Activated B cell treated with CpG ODN at 0.5 μM for 24 hours (primary cell): ENCODE results near the gene FAM24B. TPM values are rescaled to one million over a fixed set of nuclear protein-coding genes. Genes with fewer than 3 reads are reported as not detected.
"Not testable (repeated sequence)": the region's sequence is repeated elsewhere in the genome, so short reads cannot be mapped to it uniquely, and the experiment has no call there.

Experiments used
- ATAC-seq: fragments of 200-7000 bp; cut with Tn5 transposase; one replicate; pipeline ENCODE4 v1.10.0; 2021; ENCODE audit warnings: low read depth, mild to moderate bottlenecking, moderate library complexity
- CTCF ChIA-PET: fragments of 350-600 bp; sonication (Branson Sonifier 250); formaldehyde crosslinking; loops from one replicate; lab custom pipeline; 2021; ENCODE audit warnings: antibody characterized with exemption; lab: Charles Lee
- POLR2A ChIA-PET: fragments of 350-600 bp; sonication (Branson Sonifier 250); formaldehyde crosslinking; loops from one replicate; lab custom pipeline; 2021; ENCODE audit warnings: antibody characterized with exemption; lab: Charles Lee
- DNase-seq: peaks from one replicate; pipeline ENCODE4 v3.0.0; 2022
- H3K27ac Mint-ChIP-seq: one replicate; pipeline ENCODE4 v1.8.0; 2020; ENCODE audit warnings: mixed read lengths
- H3K27me3 Mint-ChIP-seq: one replicate; pipeline ENCODE4 v1.8.0; 2021; ENCODE audit warnings: mixed read lengths
- H3K36me3 Mint-ChIP-seq: one replicate; pipeline ENCODE4 v1.8.0; 2021; ENCODE audit warnings: low read depth, mixed read lengths
- H3K4me1 Mint-ChIP-seq: one replicate; pipeline ENCODE4 v1.8.0; 2021; ENCODE audit warnings: mixed read lengths
- H3K4me3 Mint-ChIP-seq: one replicate; pipeline ENCODE4 v1.8.0; 2020; ENCODE audit warnings: mild to moderate bottlenecking, mixed read lengths
- H3K9me3 Mint-ChIP-seq: one replicate; pipeline ENCODE4 v1.8.0; 2020; ENCODE audit warnings: mixed read lengths
- intact Hi-C: fragments of 100-400 bp; cut with micrococcal nuclease; formaldehyde crosslinking; loops from one replicate; pipeline ENCODE4 v1.15.1; 2024
- total RNA-seq: library from RNA; stranded (reverse); gene quantifications from 2 replicates; pipeline ENCODE4 v1.2.3, GENCODE V29; 2022
- TF ChIP-seq, protein P1 (sequence below): fragments of 200-600 bp; IDR thresholded peaks from one replicate; pipeline ENCODE4 v1.8.0; 2022; ENCODE audit warnings: antibody characterized with exemption, mild to moderate bottlenecking

FAM24B gene
- total RNA-seq, 1 donor from 2014 or later, result 10.0 TPM

GRCh38 chr10:122864194-122864592 is 15.2 kb downstream of the FAM24B start:
- H3K4me1 Mint-ChIP-seq, result peaks cover 43% of the 10 kb centered on the region
- POLR2A ChIA-PET, result no interaction called here
- TF ChIP-seq, protein P1, sequence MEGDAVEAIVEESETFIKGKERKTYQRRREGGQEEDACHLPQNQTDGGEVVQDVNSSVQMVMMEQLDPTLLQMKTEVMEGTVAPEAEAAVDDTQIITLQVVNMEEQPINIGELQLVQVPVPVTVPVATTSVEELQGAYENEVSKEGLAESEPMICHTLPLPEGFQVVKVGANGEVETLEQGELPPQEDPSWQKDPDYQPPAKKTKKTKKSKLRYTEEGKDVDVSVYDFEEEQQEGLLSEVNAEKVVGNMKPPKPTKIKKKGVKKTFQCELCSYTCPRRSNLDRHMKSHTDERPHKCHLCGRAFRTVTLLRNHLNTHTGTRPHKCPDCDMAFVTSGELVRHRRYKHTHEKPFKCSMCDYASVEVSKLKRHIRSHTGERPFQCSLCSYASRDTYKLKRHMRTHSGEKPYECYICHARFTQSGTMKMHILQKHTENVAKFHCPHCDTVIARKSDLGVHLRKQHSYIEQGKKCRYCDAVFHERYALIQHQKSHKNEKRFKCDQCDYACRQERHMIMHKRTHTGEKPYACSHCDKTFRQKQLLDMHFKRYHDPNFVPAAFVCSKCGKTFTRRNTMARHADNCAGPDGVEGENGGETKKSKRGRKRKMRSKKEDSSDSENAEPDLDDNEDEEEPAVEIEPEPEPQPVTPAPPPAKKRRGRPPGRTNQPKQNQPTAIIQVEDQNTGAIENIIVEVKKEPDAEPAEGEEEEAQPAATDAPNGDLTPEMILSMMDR, result no peak
- H3K9me3 Mint-ChIP-seq, result no peaks in the 10 kb centered on the region
- peaks cover 1% of the 10 kb centered on the region for H3K36me3 Mint-ChIP-seq
- CTCF ChIA-PET, result no interaction called here
- intact Hi-C loops, result no loop called here
- H3K27me3 Mint-ChIP-seq, result no peaks in the 10 kb centered on the region
- no peak for ATAC-seq
- H3K4me3 Mint-ChIP-seq, result no peak overlapping the region
- no peak overlapping the region for H3K27ac Mint-ChIP-seq
- no peak for DNase-seq

DNA sequence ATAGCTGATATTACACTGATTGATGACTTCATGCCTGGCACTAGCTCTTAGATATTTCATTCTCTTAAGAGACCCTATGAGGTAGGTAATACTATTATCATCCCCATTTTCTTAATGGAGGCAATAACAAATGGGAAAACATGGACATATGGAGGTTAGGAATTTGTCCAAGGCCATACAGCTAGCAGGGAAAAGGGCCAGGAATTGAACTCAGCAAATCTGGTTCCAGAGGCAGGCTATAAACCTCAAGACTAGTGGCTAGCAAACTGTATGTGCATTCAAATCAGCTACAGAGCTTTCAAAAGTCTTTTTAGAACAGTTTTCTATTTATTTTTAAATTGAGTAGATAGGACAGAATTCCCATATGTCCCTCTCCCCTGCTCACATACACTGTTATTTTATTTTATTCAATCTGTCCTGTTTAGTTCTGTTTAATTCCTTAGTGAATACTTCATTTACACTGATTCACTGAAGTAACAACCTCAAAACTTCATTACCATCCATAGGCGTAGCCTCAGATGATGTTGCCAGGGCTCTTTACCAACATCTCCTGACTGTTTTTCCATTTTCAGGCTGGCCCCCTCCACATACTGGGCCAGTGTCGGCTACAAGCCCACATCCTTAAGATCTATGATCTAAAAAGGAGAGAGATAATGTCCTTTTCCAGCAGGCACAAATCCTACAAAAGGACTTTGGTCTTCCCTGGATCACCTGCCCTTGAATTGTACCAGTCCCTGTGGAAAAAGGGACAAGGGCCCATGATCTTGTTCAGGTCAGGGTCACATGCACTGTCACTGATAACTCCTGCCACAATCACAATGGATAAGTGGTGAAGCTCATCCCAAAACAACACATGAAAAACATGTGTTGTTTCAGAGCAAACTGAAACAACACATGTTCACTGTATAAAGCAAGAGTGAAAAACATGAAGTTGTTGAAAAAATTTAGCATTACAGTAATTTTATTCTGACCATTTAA is 15.9 kb downstream of the FAM24B start:
- DNase-seq (no peak), ATAC-seq (no peak)
- Mint-ChIP-seq H3K9me3 (no peaks in the 10 kb centered on the region), H3K4me1 (peaks cover 45% of the 10 kb centered on the region), H3K27ac (no peak overlapping the region), H3K4me3 (no peak overlapping the region), H3K36me3 (peaks cover 5% of the 10 kb centered on the region), H3K27me3 (no peaks in the 10 kb centered on the region)
- TF ChIP-seq, protein P1, result no peak
- intact Hi-C loops, result no loop called here
- ChIA-PET CTCF (no interaction called here), POLR2A (no interaction called here)

DNA sequence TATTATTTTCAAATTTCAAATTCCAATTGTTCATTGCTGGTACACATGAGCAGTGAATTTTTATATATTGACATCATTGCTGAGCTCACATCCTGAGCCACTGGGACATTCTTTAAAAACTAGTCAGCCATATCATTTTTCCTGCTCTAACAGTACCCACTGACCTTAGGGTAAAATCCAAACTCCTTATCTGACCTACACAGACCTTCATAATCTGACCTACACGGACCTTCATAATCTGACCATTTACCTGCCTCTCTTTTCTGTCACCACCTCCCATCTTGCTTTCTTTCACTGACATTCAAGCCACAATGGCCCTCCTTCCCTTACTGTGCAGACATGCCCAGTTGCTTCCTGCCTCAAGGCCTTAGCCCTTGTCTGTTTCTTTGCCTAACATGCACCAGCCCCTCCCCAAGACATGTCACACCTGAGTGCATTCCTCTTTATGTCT is 17.6 kb downstream of the FAM24B start:
- TF ChIP-seq, protein P1, result no peak
- no peak for DNase-seq
- no peaks in the 10 kb centered on the region for H3K9me3 Mint-ChIP-seq
- H3K4me3 Mint-ChIP-seq, result no peak overlapping the region
- H3K27ac Mint-ChIP-seq, result no peak overlapping the region
- H3K36me3 Mint-ChIP-seq, result peaks cover 7% of the 10 kb centered on the region
- H3K27me3 Mint-ChIP-seq, result no peaks in the 10 kb centered on the region
- ATAC-seq, result no peak
- peaks cover 32% of the 10 kb centered on the region for H3K4me1 Mint-ChIP-seq
- intact Hi-C loops, result no loop called here
- ChIA-PET POLR2A (no interaction called here), CTCF (no interaction called here)

GRCh38 chr10:122859527-122859926 is 19.9 kb downstream of the FAM24B start:
- peaks cover 24% of the 10 kb centered on the region for H3K4me1 Mint-ChIP-seq
- CTCF ChIA-PET, result no interaction called here
- H3K9me3 Mint-ChIP-seq, result no peaks in the 10 kb centered on the region
- no peak for DNase-seq
- H3K27ac Mint-ChIP-seq, result no peak overlapping the region
- POLR2A ChIA-PET, result no interaction called here
- H3K4me3 Mint-ChIP-seq, result no peak overlapping the region
- no peaks in the 10 kb centered on the region for H3K27me3 Mint-ChIP-seq
- TF ChIP-seq, protein P1, result no peak
- intact Hi-C loops, result no loop called here
- peak; percentile 25 for ATAC-seq
- H3K36me3 Mint-ChIP-seq, result peaks cover 22% of the 10 kb centered on the region

DNA sequence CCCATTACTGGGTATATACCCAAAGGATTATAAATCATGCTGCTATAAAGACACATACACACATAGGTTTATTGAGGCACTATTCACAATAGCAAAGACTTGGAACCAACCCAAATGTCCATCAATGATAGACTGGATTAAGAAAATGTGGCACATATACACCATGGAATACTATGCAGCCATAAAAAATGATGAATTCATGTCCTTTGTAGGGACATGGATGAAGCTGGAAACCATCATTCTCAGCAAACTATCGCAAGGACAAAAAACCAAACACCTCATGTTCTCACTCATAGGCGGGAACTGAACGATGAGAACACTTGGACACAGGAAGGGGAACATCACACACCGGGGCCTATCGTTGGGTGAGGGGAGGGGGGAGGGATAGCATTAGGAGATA is 21.3 kb downstream of the FAM24B start:
- H3K9me3 Mint-ChIP-seq, CTCF ChIA-PET, ATAC-seq, H3K27me3 Mint-ChIP-seq, POLR2A ChIA-PET, H3K27ac Mint-ChIP-seq, H3K4me3 Mint-ChIP-seq, DNase-seq, intact Hi-C loops: not testable (repeated sequence)
- peaks cover 35% of the 10 kb centered on the region for H3K36me3 Mint-ChIP-seq
- H3K4me1 Mint-ChIP-seq, result peaks cover 24% of the 10 kb centered on the region
